GM04504 (cell line): Measurements from ENCODE around the gene CBR4.

Experiments used
- DNase-seq: peaks from one replicate; pipeline ENCODE4 v3.0.0-alpha.2; 2012; ENCODE audit warnings: low read depth

Gene CBR4

DNA sequence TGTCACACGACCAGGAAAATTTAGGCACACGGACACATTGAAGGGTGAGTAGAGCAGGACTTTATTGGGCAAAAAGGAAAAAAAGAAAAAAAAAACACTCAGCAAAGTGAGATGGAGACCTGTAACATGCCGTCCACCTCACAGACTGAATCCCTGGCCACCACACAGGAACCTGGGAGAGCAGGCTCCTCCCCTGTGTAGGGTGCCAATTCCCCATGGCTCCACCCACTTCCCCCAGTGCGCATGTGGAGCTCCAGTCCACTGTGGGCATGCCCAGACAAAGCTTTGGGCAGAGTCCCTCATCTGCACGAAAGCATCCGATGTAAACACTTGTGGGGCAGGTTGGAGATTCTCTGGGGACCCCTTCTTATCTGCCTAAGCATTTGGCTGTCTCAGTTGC lies 23.6 kb upstream of the CBR4 start:
- no peak for DNase-seq

DNA sequence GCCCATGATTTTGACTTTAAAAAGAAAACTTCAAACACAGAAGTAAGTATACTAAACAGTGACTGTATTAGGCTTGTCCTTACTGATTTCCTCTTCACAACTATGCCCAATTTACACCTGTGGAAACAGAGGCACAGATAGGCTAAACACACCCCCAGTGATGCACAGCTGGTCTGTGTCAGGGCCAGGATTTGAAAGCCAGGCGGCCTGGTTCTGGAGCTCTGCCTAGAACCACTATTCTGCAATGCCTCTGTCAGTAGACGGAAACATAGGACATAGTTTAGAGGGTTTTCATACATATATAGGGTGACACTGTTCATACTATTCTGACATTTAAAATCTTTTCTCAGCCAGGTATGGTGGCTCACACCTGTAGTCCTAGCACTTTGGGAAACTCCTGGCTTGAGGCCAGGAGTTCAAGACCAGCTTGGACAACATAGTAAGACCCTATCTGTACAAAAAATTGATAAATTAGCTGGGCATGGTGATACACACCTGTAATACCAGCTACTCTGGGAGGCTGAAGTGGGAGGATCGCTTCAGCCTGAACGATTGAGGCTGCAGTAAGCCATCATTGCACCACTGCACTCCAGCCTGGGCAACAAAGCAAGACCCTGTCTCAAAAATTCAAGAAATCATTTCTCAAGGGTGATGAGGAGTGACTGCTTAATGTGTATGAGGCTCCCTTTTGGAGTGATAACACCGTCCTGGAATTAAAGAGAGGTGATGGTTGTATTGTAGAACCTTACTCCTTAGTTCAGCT lies 23.0 kb upstream of the CBR4 start:
- no peak for DNase-seq

DNA sequence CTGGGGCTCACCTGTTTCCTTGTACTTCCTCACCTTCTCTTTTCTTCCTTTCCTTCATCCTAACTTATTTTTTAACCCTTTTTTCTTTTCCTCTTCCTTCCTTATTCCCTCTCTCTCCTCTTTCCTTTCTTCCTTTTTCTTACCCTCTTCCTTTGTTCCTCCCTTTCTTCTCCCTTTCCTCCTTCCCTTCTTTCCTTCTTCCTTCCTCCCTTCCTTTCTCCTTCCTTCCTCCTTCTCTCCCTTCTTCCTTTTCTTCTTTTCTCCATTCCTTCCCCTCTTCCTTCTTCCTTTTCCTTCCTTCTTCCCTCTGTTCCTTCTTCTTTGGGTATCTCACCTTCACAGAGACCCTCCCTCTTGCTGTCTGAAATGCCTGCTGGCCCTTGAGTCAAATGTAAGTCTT lies 22.1 kb upstream of the CBR4 start:
- no peak for DNase-seq

DNA sequence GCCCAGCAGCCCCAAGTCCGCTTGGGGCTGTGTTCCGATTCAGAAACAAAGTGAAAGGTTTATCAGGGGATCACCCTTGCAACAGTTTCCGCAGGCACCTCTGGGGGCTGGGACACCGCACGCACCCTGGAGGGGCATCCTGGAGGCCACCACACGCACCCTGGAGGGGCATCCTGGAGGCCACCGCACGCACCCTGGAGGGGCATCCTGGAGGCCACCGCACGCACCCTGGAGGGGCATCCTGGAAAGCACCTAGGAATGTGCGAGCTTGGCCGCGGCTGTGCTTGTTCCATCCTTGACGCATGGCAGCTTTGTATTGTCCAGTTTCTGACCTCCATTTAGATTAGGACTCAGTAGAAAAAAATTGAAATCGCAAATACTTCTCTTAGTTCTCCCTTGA lies 21.3 kb upstream of the CBR4 start:
- no peak for DNase-seq

DNA sequence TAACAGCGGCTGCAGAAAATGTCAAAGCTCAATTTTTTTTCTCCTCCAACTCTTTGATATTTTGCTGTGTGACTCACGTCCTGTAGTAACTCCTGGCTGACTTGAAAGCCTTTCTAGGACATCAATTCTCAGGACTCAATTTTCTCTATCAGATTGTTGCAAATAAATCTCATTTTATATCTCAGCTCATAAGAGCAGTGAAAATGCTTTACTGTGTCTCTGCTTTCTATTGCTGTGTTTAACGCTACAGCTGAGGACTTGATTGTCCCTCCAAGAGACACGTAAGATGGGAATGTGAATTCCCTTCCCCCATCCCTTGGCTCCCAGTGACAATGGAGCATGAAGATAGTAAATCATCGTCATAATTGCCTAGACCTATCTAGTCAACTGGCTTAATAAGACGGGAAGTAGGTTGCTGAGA lies 20.5 kb upstream of the CBR4 start:
- no peak for DNase-seq

DNA sequence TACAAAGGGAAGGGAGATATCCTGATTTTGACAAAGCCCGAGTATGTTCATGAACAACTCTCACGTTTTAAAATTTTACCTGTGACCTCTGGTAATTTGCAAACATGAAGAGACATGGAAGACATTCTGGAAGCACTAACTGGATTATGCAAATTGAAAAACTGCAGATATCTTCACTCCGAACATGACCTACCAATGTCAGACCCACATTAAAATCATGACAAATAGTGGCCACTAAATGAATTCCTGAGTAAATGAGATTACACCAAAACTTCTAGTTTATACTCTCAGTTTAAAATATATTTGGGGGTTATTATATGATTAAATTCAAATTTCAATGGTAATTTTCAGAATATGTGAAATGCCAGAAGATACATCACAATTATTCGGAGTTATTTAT lies 19.9 kb upstream of the CBR4 start:
- DNase-seq: no peak

DNA sequence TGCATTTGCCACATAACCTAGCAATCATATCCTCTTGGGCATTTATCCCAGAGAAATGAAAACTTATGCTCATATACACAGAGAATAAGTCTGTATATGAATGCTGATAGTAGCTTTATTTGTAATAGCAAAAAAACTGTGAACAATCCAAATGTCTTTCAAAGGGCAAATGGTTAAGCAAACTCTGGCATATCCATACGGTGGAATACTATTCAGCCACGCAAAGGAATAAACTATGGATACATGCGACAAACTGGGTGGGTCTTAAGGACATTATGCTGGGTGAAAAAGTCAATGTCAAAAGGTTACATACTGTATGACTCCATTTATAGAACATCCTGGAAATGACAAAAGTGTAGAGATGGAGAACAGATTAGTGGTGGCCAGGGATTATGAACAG lies 17.6 kb upstream of the CBR4 start:
- DNase-seq: no peak

DNA sequence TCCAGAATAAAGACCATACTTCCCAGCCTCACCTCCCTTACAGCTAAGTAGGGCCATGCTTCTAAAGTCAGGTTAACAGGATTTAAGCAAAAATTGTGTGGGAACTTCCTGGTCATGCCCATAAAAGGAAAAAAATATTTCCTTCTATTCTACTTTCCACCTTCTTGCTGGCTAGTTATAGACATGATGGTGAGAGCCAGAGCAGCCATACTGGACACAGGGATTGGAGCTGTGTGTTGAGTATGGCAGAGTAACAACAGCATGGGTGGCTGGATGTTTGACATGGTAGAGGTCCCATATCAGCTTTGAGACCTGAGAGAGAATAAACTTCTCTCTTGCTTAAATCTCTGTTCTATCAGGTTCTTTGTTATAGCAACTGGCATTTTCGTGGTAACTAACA lies 15.1 kb upstream of the CBR4 start:
- DNase-seq: no peak

DNA sequence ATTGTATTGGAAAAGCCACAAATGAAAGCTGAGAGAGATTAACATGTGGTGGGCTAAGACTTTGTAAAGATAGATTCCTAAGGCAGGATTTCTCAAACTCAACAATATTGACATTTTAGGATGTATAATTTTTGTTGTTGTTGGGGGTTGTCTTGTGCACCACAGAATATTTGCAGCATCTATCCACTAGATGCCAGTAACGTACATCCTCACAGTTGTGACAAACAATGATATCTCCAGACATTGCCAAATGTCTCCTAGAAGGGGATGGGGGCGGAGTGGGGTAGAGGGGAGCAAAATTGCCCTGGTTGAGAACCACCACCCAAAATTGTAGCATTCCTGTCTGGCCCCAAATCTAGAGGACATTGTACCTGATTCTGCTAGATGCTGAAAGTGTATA lies 14.7 kb upstream of the CBR4 start:
- DNase-seq: no peak

DNA sequence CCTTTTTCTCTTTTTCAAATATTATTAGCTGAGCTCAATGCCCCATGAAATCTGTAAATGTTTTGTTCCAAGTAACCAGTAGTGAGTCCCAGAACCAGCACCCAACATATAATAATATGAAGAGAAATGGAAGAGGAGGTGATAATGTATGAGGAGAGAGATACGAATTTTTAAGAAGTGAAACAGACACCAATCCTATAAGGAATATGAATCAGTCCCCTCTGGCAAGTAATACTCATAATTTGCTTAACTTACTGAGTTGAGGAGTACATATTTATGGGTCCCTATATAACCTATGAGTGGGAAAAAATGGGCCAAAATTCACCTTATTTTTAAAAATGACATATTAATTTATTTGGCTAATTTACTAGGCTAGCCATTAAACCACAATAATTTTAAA lies 8.4 kb upstream of the CBR4 start:
- DNase-seq: no peak

DNA sequence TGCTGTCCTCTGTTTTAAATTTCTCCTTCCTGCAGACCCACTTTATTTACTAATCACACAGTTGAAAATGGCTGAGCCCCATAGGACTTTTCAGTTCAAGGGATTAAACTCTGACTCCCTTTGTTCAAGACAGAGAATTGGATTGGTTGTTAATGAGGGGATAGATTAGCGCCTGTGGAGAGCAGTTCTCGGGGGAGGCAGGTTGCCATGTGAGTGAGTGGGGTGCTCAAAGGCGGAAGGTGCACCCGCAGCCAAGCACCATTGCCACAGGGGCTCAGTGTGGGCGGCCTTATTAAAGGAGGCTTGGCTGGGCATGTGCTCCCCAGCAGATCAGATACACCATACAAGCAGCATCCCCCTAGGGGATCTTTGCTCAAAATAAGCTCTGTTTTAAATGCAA lies 7.9 kb upstream of the CBR4 start:
- DNase-seq: no peak

DNA sequence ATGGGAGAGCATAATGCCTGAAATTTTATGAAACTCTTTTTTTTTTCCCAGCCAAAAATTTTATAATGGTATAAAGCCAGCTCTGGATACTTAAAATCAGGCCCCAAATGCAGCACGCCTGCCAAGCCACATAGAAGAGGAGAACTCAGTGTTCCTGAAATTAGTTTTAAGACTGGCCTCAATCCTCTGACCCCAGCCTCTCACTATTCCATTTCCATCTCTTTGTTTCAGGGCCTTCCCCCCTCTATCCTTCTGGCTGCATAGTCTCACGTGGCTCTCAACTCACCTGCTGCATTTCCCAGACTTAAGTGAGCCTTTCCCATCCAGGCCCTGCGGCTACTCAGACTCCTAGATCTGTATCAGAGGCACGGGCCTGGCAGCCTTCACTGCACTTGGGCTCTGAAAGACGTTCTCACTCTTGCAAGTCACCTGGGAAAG lies 5.2 kb upstream of the CBR4 start:
- DNase-seq: no peak

DNA sequence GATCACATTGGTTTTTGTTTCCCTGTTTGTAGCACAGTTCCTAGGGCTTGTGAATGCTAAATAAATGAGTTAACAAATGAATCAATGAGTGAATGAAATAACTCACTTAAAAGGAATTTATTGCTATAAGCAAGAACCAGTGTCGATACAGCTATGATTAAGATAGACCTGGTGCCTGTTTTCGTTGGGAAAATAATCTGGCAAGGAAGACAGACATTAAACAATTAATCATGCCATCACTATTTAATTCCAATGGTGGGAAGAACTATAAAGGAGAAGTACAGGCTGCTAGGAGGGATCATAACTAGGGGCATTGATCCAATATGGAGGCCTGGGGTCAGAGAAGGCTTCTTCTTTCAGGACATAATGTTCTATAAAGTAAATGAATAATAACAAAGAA lies 4.5 kb upstream of the CBR4 start:
- no peak for DNase-seq

DNA sequence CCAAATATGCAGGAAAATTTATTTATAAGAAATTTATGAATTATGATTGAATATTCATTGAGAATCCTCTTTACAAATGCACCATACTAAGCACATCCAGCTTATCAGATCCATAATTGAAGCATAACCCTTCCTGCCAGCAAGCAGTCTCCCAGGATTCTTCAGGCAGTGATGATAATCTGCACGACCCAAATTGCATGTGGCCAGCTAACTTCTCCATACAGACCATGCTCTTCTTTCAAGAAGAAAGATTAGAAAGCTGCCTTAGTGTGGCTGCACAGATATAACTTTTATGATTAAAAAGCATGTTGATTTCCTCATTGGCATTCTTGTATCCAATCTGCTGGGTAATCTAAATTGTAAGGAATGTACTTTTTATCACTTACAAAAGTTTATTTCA lies 3.3 kb upstream of the CBR4 start:
- no peak for DNase-seq

DNA sequence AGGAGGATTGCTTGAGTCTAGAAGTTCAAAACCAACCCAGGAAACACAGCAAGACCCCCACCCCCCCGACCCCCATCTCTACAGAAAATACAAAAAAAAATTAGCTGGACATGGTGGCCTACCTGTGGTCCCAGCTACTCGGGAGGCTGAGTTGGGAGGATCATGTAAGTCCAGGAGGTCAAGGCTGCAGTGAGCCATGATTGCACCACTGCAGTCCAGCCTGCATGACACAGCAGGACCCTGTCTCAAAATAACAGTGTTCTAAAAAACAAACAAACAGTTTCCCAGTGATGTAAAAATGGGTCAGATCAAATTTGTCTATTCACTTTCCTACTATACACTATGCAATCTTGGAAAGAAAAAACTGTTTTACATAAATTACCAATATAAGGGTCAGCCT lies 2.0 kb upstream of the CBR4 start:
- no peak for DNase-seq

DNA sequence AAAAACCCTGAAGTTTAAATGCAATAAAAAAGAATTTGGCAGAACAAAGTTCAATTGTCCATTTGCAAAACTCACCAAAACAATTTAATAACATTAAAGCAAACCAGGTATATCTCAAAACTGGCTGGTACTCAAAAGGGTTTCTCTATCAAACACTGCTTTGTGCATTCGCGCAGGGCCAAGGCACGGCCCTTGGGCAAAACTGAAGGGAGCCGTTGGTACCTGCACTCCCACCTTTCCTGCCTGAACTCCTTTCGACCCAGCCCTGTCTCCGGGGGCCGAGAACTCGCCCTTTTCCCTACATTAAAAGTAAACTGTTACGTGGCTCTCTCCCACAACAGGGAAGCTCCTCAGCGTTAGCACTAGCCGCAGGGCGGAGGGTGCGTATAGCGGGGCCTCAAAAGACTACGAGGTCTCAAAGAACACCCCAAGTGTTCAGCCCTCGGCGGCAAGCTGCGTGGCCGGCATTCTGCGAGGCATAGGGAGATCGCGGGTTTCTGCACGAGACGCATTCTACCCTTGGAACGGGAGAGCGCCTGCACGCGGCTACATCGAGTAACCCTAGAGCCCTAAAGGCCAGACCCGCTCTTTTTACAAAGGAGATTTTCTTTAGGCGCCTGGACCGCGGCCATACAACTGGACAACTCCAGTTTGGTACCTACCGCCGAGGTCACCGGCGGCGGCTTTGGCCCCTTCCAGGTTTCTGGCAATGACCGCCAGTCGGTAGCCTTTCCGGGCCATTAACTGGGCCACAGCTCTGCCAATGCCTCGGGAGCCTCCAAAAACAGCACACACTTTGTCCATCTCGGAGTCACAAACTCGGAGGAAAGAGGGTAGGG lies 550 bp downstream of the CBR4 start:
- no peak for DNase-seq

DNA sequence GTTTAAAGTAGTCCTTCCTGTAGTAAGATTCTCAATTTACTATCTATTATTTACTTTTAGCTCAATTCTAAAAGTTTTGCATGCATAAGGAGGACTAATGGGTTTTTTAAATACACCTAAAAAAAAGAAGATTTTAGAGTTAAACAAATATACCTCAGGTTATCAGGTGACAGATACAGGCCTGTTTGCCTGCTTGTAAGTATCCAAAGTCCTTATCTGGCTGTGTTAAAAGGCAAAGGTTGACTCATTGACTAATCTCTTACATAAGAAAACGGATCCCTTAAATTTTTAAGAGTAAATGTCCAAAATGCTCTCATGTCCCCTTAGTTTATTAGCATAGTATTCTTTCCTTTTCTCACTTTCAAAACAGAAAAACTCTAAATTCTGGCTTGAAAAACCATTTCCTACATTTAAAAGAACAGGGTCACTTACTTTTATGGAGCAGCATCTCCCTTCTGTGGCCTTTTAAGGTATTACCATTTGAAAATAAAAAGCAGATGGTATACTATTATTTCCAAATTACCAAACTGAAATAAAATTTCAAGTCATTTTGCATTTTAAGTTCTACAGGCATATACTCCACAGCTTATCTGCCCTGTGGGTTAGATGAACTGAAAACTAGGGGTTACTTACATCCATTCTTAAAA lies 4.5 kb downstream of the CBR4 start:
- DNase-seq: no peak

DNA sequence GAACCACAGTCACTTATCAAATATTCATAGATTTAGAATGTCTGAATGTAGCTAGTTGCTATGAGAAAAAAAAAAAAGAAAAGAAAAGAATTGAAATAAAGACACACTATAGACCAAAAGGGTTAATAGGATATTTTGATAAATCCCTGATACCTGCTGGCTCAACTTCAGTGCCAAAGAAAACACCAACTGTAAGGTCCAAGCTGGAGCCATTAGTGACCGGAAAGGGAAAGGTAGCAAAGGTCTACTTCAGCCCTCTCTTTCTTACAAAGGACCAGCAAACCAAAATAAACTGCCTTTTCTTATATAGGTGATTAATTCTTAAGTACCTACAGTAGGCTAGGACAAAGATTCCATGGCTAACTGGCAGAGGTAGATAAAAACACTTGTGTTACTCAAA lies 9.7 kb downstream of the CBR4 start:
- DNase-seq: no peak

DNA sequence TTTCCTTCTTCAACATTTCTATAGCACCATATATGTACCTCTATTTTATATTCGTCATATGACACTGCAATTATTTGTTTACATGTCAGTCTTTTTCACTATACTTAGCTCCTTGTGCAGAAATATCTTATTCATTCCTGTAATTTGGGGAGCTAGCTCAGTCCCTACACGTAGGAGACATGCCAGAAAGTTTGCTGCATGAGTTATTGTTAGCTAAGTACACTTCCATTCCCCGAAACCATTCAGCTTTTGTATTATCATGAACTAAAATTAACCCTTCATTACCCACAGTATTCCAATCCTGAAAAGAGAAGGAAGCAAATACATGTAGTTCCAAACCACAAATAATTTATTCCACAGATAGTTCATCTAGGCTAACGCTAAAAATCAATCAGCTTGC lies 10.2 kb downstream of the CBR4 start:
- DNase-seq: no peak

DNA sequence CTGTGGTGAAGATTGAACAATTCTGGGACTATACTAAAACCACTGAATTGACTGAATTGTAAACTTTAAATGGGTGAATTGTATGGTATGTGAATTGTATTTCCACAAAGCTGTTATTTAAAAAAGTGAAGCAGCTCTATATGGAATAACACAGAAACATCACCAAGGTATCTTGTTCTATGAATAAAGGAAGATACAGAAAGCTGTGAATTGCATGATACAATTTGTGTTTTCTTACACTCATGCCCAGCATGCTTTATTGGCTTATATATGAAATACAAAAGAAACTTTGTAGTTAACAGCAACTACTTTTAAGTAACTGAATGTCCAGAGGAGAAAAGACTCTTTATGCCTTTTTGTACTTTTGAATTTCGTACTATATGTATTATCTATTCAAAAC lies 11.5 kb downstream of the CBR4 start:
- DNase-seq: no peak

DNA sequence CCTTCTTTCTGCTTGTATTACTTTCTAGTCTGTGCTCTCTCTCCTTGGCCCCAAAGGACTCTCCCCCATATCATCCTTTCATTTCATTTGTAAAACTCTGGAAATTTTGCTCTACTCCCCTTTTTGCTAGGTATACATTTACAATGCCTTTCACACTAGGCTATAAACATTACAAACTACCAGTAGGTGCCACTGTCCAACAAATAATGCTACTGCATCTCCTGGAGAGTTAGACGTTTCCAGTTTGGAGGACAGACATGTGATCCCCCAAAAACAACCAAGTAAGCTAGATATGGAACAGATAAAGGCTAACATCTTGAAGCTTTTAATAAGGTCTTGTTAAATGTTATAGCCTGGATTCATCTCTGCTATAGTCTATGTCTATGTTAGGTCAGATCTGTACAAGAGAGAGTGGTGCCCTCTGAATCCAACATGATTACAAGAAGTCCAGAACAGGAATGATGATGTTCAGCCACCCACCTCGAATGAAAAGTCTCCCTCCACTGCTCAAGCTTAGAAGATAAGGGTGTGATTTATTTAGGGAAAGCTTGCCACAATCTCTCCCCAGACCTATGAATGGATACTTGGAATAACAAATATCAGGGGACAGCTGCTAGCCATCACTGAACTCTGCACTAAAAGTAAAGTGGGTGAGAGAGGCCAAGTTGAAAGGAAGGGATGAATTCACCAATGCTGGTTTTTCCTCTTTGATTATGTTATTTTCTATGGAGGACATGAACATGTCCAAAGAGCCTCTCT lies 14.3 kb downstream of the CBR4 start:
- no peak for DNase-seq

DNA sequence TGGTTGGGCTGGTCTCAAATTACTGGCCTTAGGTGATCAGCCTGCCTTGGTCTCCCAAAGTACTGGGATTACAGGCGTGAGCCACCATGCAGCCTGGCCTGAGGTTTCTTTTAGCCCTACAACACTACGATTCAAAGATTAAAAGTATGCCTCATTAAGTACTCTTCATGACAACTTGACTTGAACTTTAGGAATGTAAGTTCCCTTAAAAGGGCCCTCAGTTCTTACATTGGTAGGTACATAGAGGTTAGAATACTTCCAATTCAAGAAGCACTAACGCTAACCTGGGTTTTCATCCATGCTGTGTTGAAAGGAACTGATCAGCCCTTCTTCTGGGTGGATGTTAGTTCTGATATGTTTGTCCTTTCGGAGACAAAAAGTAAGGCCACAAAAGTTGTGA lies 15.1 kb downstream of the CBR4 start:
- no peak for DNase-seq
